Head of caudate nucleus (tissue), 42 donors: ENCODE data around the gene TBC1D3H.
"Not testable (repeated sequence)": the region's sequence is repeated elsewhere in the genome, so short reads cannot be mapped to it uniquely, and the experiment has no call there.

Experiments used
- DNase-seq, 42 donors: peaks; one replicate each; pipeline versions ENCODE4 v3.0.0 to v3.0.0-alpha.2; 2020 to 2021; ENCODE audit warnings: mixed read lengths in 7 of 42
- intact Hi-C: fragments of 100-400 bp; cut with DNase I; formaldehyde crosslinking; loops from one replicate; pipeline ENCODE4 v1.15.0; 2022

The TBC1D3H gene

GRCh38 chr17:36388385-36389245, at the start of gene TBC1D3H:
Gene TBC1D3H, minus strand, starts transcription at chr17:36388435. Its CDS starts 1,540 bp downstream, at chr17:36386895.
- peak in 6 of 42 donors; percentile 1 to 33 (median 16) for DNase-seq
- intact Hi-C loops: not testable (repeated sequence)

- intact Hi-C loops: not testable (repeated sequence)
Observed at GRCh38 chr17:36428891-36429290, 40.7 kb upstream of the TBC1D3H start.

GRCh38 chr17:36415180-36415941, 27.1 kb upstream of the TBC1D3H start:
- intact Hi-C loops, DNase-seq: not testable (repeated sequence)

More at GRCh38 chr17:36428891-36429290, 40.7 kb upstream of the TBC1D3H start:
- DNase-seq: not testable (repeated sequence)

- DNase-seq, intact Hi-C loops: not testable (repeated sequence)
Observed at GRCh38 chr17:36390943-36391645, 2.9 kb upstream of the TBC1D3H start.

GRCh38 chr17:36375938-36376337, 12.3 kb downstream of the TBC1D3H start:
- DNase-seq, intact Hi-C loops: not testable (repeated sequence)

GRCh38 chr17:36362496-36362895, 25.7 kb downstream of the TBC1D3H start:
- DNase-seq, intact Hi-C loops: not testable (repeated sequence)
